Lung (tissue), 12 donors: Measurements from ENCODE around the gene TRIM47. TPM values are rescaled to one million over a fixed set of nuclear protein-coding genes. Genes with fewer than 3 reads are reported as not detected.

Experiments used
- ATAC-seq: fragments of 200-7000 bp; cut with Tn5 transposase; one replicate; pipeline ENCODE4 v1.9.1; 2020; ENCODE audit warnings: moderate number of reproducible peaks; ENCODE audit not compliant: insufficient read depth, low FRiP score
- DNase-seq, 3 donors: peaks; one replicate each; pipeline ENCODE4 v3.0.0-alpha.2; 2013 to 2017
- H3K27ac ChIP-seq, 2 donors: one replicate each; pipeline ENCODE4 v1.5.1; 2013; ENCODE audit warnings: mild to moderate bottlenecking in 2 of 2, moderate library complexity in 2 of 2, control low read depth in 1 of 2, inconsistent platforms in 1 of 2, low read depth in 1 of 2, low read length in 1 of 2
- H3K27me3 ChIP-seq, 3 donors: one replicate each; pipeline ENCODE4 v1.5.1; 2013; ENCODE audit warnings: low read length in 2 of 3; ENCODE audit not compliant: control insufficient read depth in 3 of 3, insufficient read depth in 3 of 3
- H3K36me3 ChIP-seq, 4 donors: one replicate each; pipeline ENCODE4 v1.5.1; 2013; ENCODE audit warnings: low read length in 4 of 4, mild to moderate bottlenecking in 1 of 4, moderate library complexity in 1 of 4; ENCODE audit not compliant: control insufficient read depth in 4 of 4, insufficient read depth in 4 of 4
- H3K4me1 ChIP-seq, 5 donors: one replicate each; pipeline ENCODE4 v1.5.1; 2013; ENCODE audit warnings: low read length in 5 of 5, mild to moderate bottlenecking in 2 of 5, moderate library complexity in 1 of 5; ENCODE audit not compliant: control insufficient read depth in 5 of 5, insufficient read depth in 5 of 5
- H3K4me3 ChIP-seq: one replicate; pipeline ENCODE4 v1.5.1; 2013; ENCODE audit warnings: mild to moderate bottlenecking, control low read depth, moderate library complexity
- H3K9ac ChIP-seq, 2 donors: one replicate each; pipeline ENCODE4 v1.5.1; 2013; ENCODE audit warnings: low read length in 2 of 2, control low read depth in 1 of 2; ENCODE audit not compliant: insufficient read depth in 1 of 2
- H3K9me3 ChIP-seq, 4 donors: one replicate each; pipeline ENCODE4 v1.5.1; 2013; ENCODE audit warnings: low read length in 3 of 4, mild to moderate bottlenecking in 1 of 4, moderate library complexity in 1 of 4; ENCODE audit not compliant: control insufficient read depth in 4 of 4, insufficient read depth in 3 of 4
- CTCF ChIP-seq: IDR thresholded peaks from 2 replicates; pipeline ENCODE4 v1.5.1; 2012; ENCODE audit warnings: mild to moderate bottlenecking; ENCODE audit errors: control extremely low read depth, extremely low read depth
- WGBS, 2 donors: extraction: QIAGEN DNeasy Blood & Tissue Kit; methylation state at CpG; one replicate each; pipeline ENCODE4 v1.1.7; 2013; 5-methylcytosine and 5-hydroxymethylcytosine counted together
- polyA plus RNA-seq, 2 donors: library from polyadenylated mRNA; stranded (reverse); fragments of 200-250 nt; gene quantifications; one replicate each; pipeline ENCODE4 v1.2.1, GENCODE V29; 2013
- total RNA-seq, 2 donors: library from RNA; depleted of rRNA in 1 of 2; stranded (reverse); fragments of >200 nt in 1 of 2; gene quantifications; one replicate each; pipeline ENCODE4 v1.2.1, GENCODE V29; 2014 to 2021
- donor health status: control.
- donor health status: control.
- donor health status: Bipolar disorder and iron deficiency.
- donor health status: healthy.
- donor health status: DM: yes; HTN: yes; CAD: no.

Gene TRIM47
- total and polyA plus RNA-seq, 4 donors = 22.9 to 78.3 (median 28.0) TPM

GRCh38 chr17:75899767-75900468, 21.5 kb upstream of the TRIM47 start:
- no peak for TF ChIP-seq CTCF
- Histone ChIP-seq H3K27ac (no peak overlapping the region), H3K9me3 (no peaks in the 10 kb centered on the region), H3K27me3 (no peaks in the 10 kb centered on the region), H3K4me1 (peaks cover 0 to 23% (median 7%) of the 10 kb centered on the region in 5 donors), H3K36me3 (peaks cover 0 to 31% (median 12%) of the 10 kb centered on the region in 4 donors), H3K4me3 (no peak overlapping the region), H3K9ac (no peak overlapping the region)
- ATAC-seq (no peak), DNase-seq (no peak)
- WGBS, 2 donors = 93 to 95% methylated on average over 23 of the region's 23 CpGs

GRCh38 chr17:75899353-75899752, 21.0 kb upstream of the TRIM47 start:
- DNase-seq = no peak
- Histone ChIP-seq H3K27ac (no peak overlapping the region), H3K4me3 (no peak overlapping the region), H3K9me3 (no peaks in the 10 kb centered on the region), H3K4me1 (peaks cover 0 to 27% (median 9%) of the 10 kb centered on the region in 5 donors), H3K36me3 (peaks cover 0 to 31% (median 12%) of the 10 kb centered on the region in 4 donors), H3K27me3 (no peaks in the 10 kb centered on the region), H3K9ac (no peak overlapping the region)
- WGBS, 2 donors = 93 to 95% methylated on average over 13 of the region's 13 CpGs
- no peak for TF ChIP-seq CTCF
- ATAC-seq = no peak

- H3K27me3 ChIP-seq = no peaks in the 10 kb centered on the region
- no peak for ATAC-seq
- H3K4me3 ChIP-seq = no peak overlapping the region
- H3K27ac ChIP-seq = no peak overlapping the region
- H3K9ac ChIP-seq = no peak overlapping the region
- TF ChIP-seq CTCF = no peak
- DNase-seq = no peak
- H3K4me1 ChIP-seq = peaks cover 0 to 29% (median 9%) of the 10 kb centered on the region in 5 donors
- H3K36me3 ChIP-seq = peaks cover 0 to 31% (median 12%) of the 10 kb centered on the region in 4 donors
- WGBS, 2 donors = 96 to 97% methylated on average over 16 of the region's 16 CpGs
- H3K9me3 ChIP-seq = no peaks in the 10 kb centered on the region
Observed at GRCh38 chr17:75898791-75899190, 20.4 kb upstream of the TRIM47 start.
